GM12872 (cell line): ENCODE results near the gene ZNF189.
"Not testable (repeated sequence)": the region's sequence is repeated elsewhere in the genome, so short reads cannot be mapped to it uniquely, and the experiment has no call there.

ENCODE experiments used
- CTCF ChIP-seq: IDR thresholded peaks from 3 replicates; pipeline ENCODE4 v1.5.1; 2011; ENCODE audit warnings: low read depth, mild to moderate bottlenecking, low read length, moderate library complexity; ENCODE audit not compliant: insufficient read depth

Gene ZNF189

GRCh38 chr9:101381118-101381517 is 17.5 kb upstream of the ZNF189 start:
- no peak for TF ChIP-seq CTCF

GRCh38 chr9:101381833-101382342 is 16.8 kb upstream of the ZNF189 start:
- no peak for TF ChIP-seq CTCF

- no peak for TF ChIP-seq CTCF
Measured at GRCh38 chr9:101383361-101383760, 15.3 kb upstream of the ZNF189 start.

GRCh38 chr9:101384873-101385536 is 13.6 kb upstream of the ZNF189 start, which contains the start of gene BAAT:
TSS of gene BAAT (minus strand) at chr9:101385006. CDS start at chr9:101371404, 13,602 bp downstream.
- TF ChIP-seq CTCF = not testable (repeated sequence)

- peak; percentile 65 for TF ChIP-seq CTCF
Measured at GRCh38 chr9:101387871-101388506, 10.7 kb upstream of the ZNF189 start.

- peak; percentile 27; the same call in 1 of the 3 replicates for TF ChIP-seq CTCF
Measured at GRCh38 chr9:101388507-101388993, 10.1 kb upstream of the ZNF189 start.

GRCh38 chr9:101393135-101393534 is 5.5 kb upstream of the ZNF189 start:
- no peak for TF ChIP-seq CTCF
